IPS-NIHi11 (cell line): ENCODE data around the gene PID1.
"Not testable (repeated sequence)": the region's sequence is repeated elsewhere in the genome, so short reads cannot be mapped to it uniquely, and the experiment has no call there.

Experiments used
- DNase-seq: peaks from one replicate; pipeline ENCODE4 v3.0.0; 2012; ENCODE audit warnings: mixed read lengths, low spot score

Gene PID1

GRCh38 chr2:229111744-229112143, 159.3 kb downstream of the PID1 start:
- DNase-seq = no peak

- no peak for DNase-seq
Observed at GRCh38 chr2:229109195-229109594, 161.9 kb downstream of the PID1 start.

GRCh38 chr2:229107601-229108000, 163.5 kb downstream of the PID1 start:
- no peak for DNase-seq

GRCh38 chr2:229104974-229105387, 166.1 kb downstream of the PID1 start:
- no peak for DNase-seq

- no peak for DNase-seq
Observed at GRCh38 chr2:229104025-229104424, 167.1 kb downstream of the PID1 start.

GRCh38 chr2:229101314-229101713, 169.8 kb downstream of the PID1 start:
- DNase-seq = no peak

- DNase-seq = no peak
Observed at GRCh38 chr2:229099231-229099630, 171.9 kb downstream of the PID1 start.

GRCh38 chr2:229098801-229099200, 172.3 kb downstream of the PID1 start:
- no peak for DNase-seq

GRCh38 chr2:229096409-229097066, 174.5 kb downstream of the PID1 start:
- DNase-seq = no peak

- DNase-seq = no peak
Observed at GRCh38 chr2:229095472-229095871, 175.6 kb downstream of the PID1 start.

GRCh38 chr2:229090225-229090624, 180.9 kb downstream of the PID1 start:
- no peak for DNase-seq

GRCh38 chr2:229089776-229090175, 181.3 kb downstream of the PID1 start:
- DNase-seq = no peak

GRCh38 chr2:229088966-229089700, 182.0 kb downstream of the PID1 start:
- DNase-seq = no peak

- no peak for DNase-seq
Observed at GRCh38 chr2:229088517-229088913, 182.6 kb downstream of the PID1 start.

- DNase-seq = no peak
Observed at GRCh38 chr2:229087843-229088516, 183.1 kb downstream of the PID1 start.

GRCh38 chr2:229087267-229087666, 183.8 kb downstream of the PID1 start:
- DNase-seq = no peak

GRCh38 chr2:229085439-229085838, 185.6 kb downstream of the PID1 start:
- no peak for DNase-seq

GRCh38 chr2:229084447-229084846, 186.6 kb downstream of the PID1 start:
- DNase-seq = no peak

- DNase-seq = no peak
Observed at GRCh38 chr2:229083606-229084340, 187.3 kb downstream of the PID1 start.

- no peak for DNase-seq
Observed at GRCh38 chr2:229081411-229081810, 189.7 kb downstream of the PID1 start.

- no peak for DNase-seq
Observed at GRCh38 chr2:229080172-229080571, 190.9 kb downstream of the PID1 start.

GRCh38 chr2:229076886-229077285, 194.2 kb downstream of the PID1 start:
- DNase-seq = not testable (repeated sequence)
